Kidney (tissue), 14 donors: ENCODE measurements around the gene IL1RAP. TPM values are rescaled to one million over a fixed set of nuclear protein-coding genes. Genes with fewer than 3 reads are reported as not detected.

ENCODE experiments used
- DNase-seq, 5 donors: peaks; one replicate each; pipeline ENCODE4 v3.0.0-alpha.2; 2013 to 2020
- FAIRE-seq: peaks from 2 replicates; lab custom pipeline; 2012; peaks lifted over from hg19 to GRCh38; lab: Jason Lieb, UNC
- H3K27ac ChIP-seq, 2 donors: one replicate each; pipeline ENCODE4 v1.7.0; 2013; ENCODE audit warnings: low read depth in 2 of 2, low read length in 2 of 2, inconsistent platforms in 1 of 2
- H3K27me3 ChIP-seq: one replicate; pipeline ENCODE4 v1.7.1; 2013; ENCODE audit warnings: low read length, inconsistent platforms; ENCODE audit not compliant: control insufficient read depth, insufficient read depth
- H3K36me3 ChIP-seq, 3 donors: one replicate each; pipeline versions ENCODE4 v1.7.0 to v1.7.1; 2013; ENCODE audit warnings: low read length in 3 of 3, control low read depth in 1 of 3, inconsistent platforms in 1 of 3; ENCODE audit not compliant: insufficient read depth in 3 of 3, control insufficient read depth in 2 of 3
- H3K4me1 ChIP-seq, 3 donors: one replicate each; pipeline versions ENCODE4 v1.7.0 to v1.7.1; 2013; ENCODE audit warnings: low read length in 3 of 3, inconsistent platforms in 1 of 3, low read depth in 1 of 3; ENCODE audit not compliant: control insufficient read depth in 2 of 3, insufficient read depth in 2 of 3
- H3K4me3 ChIP-seq, 3 donors: one replicate each; pipeline versions ENCODE4 v1.7.0 to v1.8.1; 2013; ENCODE audit warnings: low read length in 3 of 3, control low read depth in 1 of 3, inconsistent platforms in 1 of 3
- H3K9ac ChIP-seq, 3 donors: one replicate each; pipeline versions ENCODE4 v1.7.0 to v1.7.1; 2013; ENCODE audit warnings: low read length in 3 of 3, control low read depth in 1 of 3, inconsistent platforms in 1 of 3
- H3K9me3 ChIP-seq, 3 donors: one replicate each; pipeline versions ENCODE4 v1.7.0 to v1.7.1; 2013; ENCODE audit warnings: low read length in 3 of 3, control low read depth in 1 of 3, inconsistent platforms in 1 of 3; ENCODE audit not compliant: control insufficient read depth in 2 of 3, insufficient read depth in 1 of 3
- intact Hi-C: fragments of 100-400 bp; cut with DNase I; formaldehyde crosslinking; loops from one replicate; pipeline ENCODE4 v1.11.1; 2022
- polyA plus RNA-seq: library from polyadenylated mRNA; stranded (reverse); fragments of 350-450 nt; fragmentation: Illumina TruSeq; extraction: RNeasy Lipid Tissue Mini Kit (QIAGEN cat#74804); gene quantifications from one replicate; pipeline ENCODE4 v1.2.3, GENCODE V29; 2014; ENCODE audit warnings: low read depth, low replicate concordance; ENCODE audit not compliant: insufficient read depth
- total RNA-seq: library from RNA; stranded (reverse); fragmentation: NEBNext Ultra II Directional; extraction: Animal tissue kit (Norgen Biotek cat#: 25700); gene quantifications from one replicate; pipeline ENCODE4 v1.2.1, GENCODE V29; 2021
- TF ChIP-seq, protein P1 (sequence below): IDR thresholded peaks from 3 replicates; pipeline ENCODE4 v1.5.1; 2012; ENCODE audit warnings: mild to moderate bottlenecking, moderate library complexity, borderline replicate concordance; ENCODE audit not compliant: insufficient read depth; ENCODE audit errors: extremely low read depth
- donor health status: control.
- donor health status: control.
- donor health status: control.
- donor health status: control.
- donor health status: control.
- donor health status: DM: yes; HTN: yes; CAD: no.
- donor health status: Normal renal cell carcinoma (clear cell type).

IL1RAP gene
- total and polyA plus RNA-seq, 2 donors from 2014 or later, result 1.7 to 10.0 TPM

DNA sequence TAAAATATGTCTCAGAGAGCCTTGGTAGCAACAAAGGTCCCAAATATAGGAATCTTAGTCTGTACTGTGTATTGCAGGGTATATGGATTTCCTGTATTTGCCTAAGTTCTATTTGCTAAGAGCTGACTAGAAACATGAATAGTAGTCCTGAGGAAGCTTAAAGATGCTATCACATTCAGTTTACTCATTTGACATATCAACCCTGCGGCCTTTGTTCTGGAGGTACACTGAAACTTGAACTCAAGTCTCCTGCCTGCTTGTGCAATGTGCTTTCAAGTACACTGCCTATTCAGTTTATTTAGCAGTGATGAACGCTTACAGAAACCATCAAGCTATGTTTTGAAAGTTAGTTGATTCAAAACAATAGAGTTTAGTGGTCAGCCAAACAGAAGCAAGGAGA lies 21.1 kb downstream of the IL1RAP start:
- no peak overlapping the region for H3K27ac ChIP-seq
- no peak overlapping the region for H3K9ac ChIP-seq
- intact Hi-C loops, result no loop called here
- FAIRE-seq (no peak), DNase-seq (no peak)
- H3K4me1 ChIP-seq, result peaks cover 0 to 4% (median 0%) of the 10 kb centered on the region in 3 donors
- TF ChIP-seq, protein P1, sequence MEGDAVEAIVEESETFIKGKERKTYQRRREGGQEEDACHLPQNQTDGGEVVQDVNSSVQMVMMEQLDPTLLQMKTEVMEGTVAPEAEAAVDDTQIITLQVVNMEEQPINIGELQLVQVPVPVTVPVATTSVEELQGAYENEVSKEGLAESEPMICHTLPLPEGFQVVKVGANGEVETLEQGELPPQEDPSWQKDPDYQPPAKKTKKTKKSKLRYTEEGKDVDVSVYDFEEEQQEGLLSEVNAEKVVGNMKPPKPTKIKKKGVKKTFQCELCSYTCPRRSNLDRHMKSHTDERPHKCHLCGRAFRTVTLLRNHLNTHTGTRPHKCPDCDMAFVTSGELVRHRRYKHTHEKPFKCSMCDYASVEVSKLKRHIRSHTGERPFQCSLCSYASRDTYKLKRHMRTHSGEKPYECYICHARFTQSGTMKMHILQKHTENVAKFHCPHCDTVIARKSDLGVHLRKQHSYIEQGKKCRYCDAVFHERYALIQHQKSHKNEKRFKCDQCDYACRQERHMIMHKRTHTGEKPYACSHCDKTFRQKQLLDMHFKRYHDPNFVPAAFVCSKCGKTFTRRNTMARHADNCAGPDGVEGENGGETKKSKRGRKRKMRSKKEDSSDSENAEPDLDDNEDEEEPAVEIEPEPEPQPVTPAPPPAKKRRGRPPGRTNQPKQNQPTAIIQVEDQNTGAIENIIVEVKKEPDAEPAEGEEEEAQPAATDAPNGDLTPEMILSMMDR, result no peak
- no peaks in the 10 kb centered on the region for H3K9me3 ChIP-seq
- H3K27me3 ChIP-seq, result no peaks in the 10 kb centered on the region
- H3K4me3 ChIP-seq, result no peak overlapping the region
- H3K36me3 ChIP-seq, result no peaks in the 10 kb centered on the region

DNA sequence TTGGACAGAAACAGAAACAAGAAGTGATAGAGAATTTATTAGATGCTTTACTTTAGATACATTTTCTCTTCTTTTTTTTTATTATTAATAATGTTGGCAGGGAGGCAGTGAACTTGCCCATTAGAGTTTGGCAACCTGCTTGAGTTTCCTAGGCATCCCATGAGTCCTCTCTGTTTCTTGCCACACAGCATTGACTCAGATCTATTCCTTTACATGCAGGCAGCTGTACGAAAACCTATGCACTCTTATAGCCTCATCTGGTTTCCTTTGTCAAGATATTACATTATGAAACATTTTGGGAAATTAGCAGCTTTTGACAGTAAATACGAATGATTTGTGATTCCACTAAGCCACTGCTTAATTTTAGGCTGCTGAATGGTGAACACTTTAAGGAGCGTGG lies 23.3 kb downstream of the IL1RAP start:
- Histone ChIP-seq H3K4me1 (peaks cover 0 to 4% (median 0%) of the 10 kb centered on the region in 3 donors), H3K36me3 (no peaks in the 10 kb centered on the region), H3K27ac (no peak overlapping the region), H3K27me3 (no peaks in the 10 kb centered on the region), H3K9me3 (no peaks in the 10 kb centered on the region), H3K4me3 (no peak overlapping the region), H3K9ac (no peak overlapping the region)
- FAIRE-seq (no peak), DNase-seq (no peak)
- intact Hi-C loops, result no loop called here
- TF ChIP-seq, protein P1, result no peak

GRCh38 chr3:190538288-190538687 lies 24.4 kb downstream of the IL1RAP start:
- Histone ChIP-seq H3K27ac (no peak overlapping the region), H3K4me1 (peaks cover 0 to 2% (median 0%) of the 10 kb centered on the region in 3 donors), H3K27me3 (no peaks in the 10 kb centered on the region), H3K9me3 (no peaks in the 10 kb centered on the region), H3K9ac (no peak overlapping the region), H3K4me3 (no peak overlapping the region), H3K36me3 (no peaks in the 10 kb centered on the region)
- DNase-seq (no peak), FAIRE-seq (no peak)
- TF ChIP-seq, protein P1, result no peak
- intact Hi-C loops, result no loop called here

- TF ChIP-seq, protein P1, result no peak
- DNase-seq (no peak), FAIRE-seq (peak; percentile 94)
- no peak overlapping the region for H3K9ac ChIP-seq
- H3K4me1 ChIP-seq, result no peaks in the 10 kb centered on the region
- intact Hi-C loops, result no loop called here
- H3K36me3 ChIP-seq, result no peaks in the 10 kb centered on the region
- no peak overlapping the region for H3K4me3 ChIP-seq
- H3K9me3 ChIP-seq, result no peaks in the 10 kb centered on the region
- no peak overlapping the region for H3K27ac ChIP-seq
- no peaks in the 10 kb centered on the region for H3K27me3 ChIP-seq
Observed at GRCh38 chr3:190539526-190539925, 25.6 kb downstream of the IL1RAP start.
